T-helper 1 cell (primary cell): ENCODE results near the gene CRYBG2.
A peak's percentile ranks its signal among the peaks of the same experiment; 100 is the strongest.

Experiments used
- DNase-seq, 5 donors: peaks; one replicate each; pipeline ENCODE4 v3.0.0-alpha.2; 2012 to 2020

Gene CRYBG2

DNA sequence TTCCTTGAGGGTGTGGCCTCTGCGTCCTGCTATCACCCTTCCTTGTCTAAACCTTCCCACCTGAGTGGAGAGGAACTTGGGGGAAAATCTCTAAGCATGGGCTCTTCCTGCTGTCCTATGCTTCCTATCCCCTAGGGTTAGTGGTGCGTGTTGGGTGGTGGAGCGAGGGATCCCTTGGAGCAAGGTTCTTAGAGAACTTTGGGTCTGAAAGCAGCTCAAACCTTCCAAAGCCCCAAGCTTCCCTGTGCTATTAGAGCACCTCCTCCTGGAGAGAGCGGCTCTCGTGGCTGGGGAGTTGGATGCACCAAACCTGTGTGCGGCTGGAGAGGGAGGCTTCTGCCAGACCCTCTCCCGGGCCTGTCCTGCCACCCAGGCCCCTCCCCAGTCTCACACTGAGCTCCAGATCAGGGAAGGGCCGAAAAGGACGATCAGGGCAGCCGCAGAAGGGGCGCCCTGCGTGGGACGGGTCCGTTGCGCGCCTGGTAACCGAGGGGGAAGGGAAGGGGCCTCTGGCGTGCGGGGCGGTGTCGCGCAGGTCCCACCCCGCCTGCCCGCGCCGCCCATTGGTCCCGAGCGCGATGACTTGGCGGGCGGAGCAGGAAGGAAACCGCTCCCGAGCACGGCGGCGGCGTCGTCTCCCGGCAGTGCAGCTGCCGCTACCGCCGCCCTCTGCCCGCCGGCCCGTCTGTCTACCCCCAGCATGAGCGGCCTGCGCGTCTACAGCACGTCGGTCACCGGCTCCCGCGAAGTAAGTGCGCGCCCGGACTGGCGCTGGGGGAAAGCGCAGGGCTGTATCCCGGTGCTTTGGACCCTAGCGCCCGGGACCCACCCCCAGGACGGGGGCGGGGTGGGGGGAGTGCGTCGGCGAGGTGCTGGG, 74.2 kb downstream of the CRYBG2 start, which contains the start of gene SH3BGRL3:
Gene SH3BGRL3 (plus strand): TSS at position 631 of the 877 bp plus-strand sequence. CDS start 70 bp downstream, at position 701.
- peak; percentile 75 to 88 (median 80) for DNase-seq

DNA sequence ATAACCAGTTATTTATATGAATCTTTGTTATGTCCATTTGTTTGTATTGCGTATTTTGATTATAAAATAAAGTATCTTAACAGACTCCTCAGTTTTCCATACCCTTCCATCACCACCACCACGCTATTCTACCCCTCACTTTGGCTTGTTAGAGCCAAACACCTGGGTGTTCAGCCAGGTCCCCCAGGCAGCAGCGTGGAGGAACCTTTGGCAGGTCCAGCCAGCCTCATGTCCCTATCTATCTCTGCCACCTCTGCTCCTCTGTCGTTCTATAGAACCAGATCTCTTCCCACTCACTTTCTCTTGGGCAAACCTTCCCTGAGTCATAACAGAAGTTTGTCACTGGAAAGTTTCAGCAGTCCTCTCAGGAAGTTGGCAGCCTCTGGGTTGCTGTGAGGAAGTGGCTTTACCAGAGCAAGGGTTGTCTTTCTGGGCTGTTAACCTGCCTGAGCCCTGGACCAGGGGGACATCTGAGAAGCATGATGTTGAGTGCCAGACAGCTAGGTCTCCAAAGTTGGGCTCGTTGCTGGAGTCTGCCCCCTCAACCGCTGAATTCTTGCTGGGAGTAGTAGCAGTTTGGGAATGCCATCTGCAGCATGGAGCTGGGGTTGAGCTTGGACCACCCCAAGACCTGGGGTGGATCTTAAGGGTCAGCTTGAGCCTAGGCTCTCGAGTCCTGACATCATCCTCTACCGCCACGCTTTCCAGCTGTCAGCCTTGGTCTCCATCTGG, 75.0 kb downstream of the CRYBG2 start:
- peak in 1 of 5 donors; percentile 50 for DNase-seq

DNA sequence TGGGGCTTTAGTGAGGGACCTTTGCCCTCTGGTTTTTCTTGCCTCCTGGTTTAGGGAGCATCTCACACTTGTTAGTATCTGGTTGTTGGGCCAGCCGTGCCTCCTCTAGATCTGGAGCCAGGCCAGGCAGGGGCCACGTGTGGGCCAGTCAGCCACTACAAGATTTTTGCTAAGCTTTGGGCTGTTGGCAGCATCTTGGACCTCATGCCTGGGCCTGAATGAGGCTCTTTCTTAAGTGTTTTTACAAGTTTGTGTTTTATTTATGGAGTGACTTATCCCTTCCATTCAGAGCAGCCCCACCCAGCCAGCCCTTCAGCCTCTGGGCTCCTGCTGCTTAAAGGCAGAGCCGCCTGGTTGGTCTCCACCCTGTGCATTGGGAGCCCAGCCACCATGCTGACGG, 75.6 kb downstream of the CRYBG2 start:
- no peak for DNase-seq

- DNase-seq, result no peak
Observed at GRCh38 chr1:26277719-26278118, 76.2 kb downstream of the CRYBG2 start.

GRCh38 chr1:26277261-26277661, 76.7 kb downstream of the CRYBG2 start:
- no peak for DNase-seq

GRCh38 chr1:26276432-26276838, 77.5 kb downstream of the CRYBG2 start:
- no peak for DNase-seq

GRCh38 chr1:26275580-26276431, 78.1 kb downstream of the CRYBG2 start:
- DNase-seq, result peak; percentile 52 to 86 (median 70)

- DNase-seq, result no peak
Observed at GRCh38 chr1:26274801-26275425, 79.0 kb downstream of the CRYBG2 start.
